GM12878 (cell line): Measurements from ENCODE around the gene PIEZO2. TPM values are rescaled to one million over a fixed set of nuclear protein-coding genes. Genes with fewer than 3 reads are reported as not detected.

Experiments used
- ATAC-seq: fragments of 200-7000 bp; cut with Tn5 transposase; 3 replicates; pipeline ENCODE4 v1.9.1; 2020; ENCODE audit warnings: mild to moderate bottlenecking, moderate library complexity
- BruUV-seq: library from RNA; stranded (reverse); fragments of 400-500 nt; replicated peaks from 2 replicates; lab custom pipeline; 2021; lab: Mats Ljungman, UMichigan
- CTCF ChIA-PET: fragments of 300-600 bp; sonication (Branson Sonifier 250); formaldehyde crosslinking; extraction: SDS; loops from one replicate; lab custom pipeline; 2021; ENCODE audit warnings: inconsistent platforms; lab: Yijun Ruan, JAX
- POLR2A ChIA-PET: fragments of 350-600 bp; formaldehyde crosslinking; extraction: SDS; loops from one replicate; lab custom pipeline; 2021; ENCODE audit warnings: inconsistent platforms; lab: Charles Lee
- RAD21 ChIA-PET: fragments of 300-600 bp; sonication (Branson Sonifier 250); formaldehyde crosslinking; loops from one replicate; lab custom pipeline; 2023; ENCODE audit warnings: antibody characterized with exemption; ENCODE audit not compliant: unreplicated experiment; lab: Charles Lee
- SMC1A ChIA-PET: fragments of 300-600 bp; sonication (Branson Sonifier 250); formaldehyde crosslinking; loops from one replicate; lab custom pipeline; 2023; ENCODE audit not compliant: unreplicated experiment, uncharacterized antibody; lab: Charles Lee
- DNase-seq: peaks from one replicate; pipeline ENCODE4 v3.0.0-alpha.2; 2011; ENCODE audit warnings: low read depth, low spot score
- FAIRE-seq: peaks from 3 replicates; lab custom pipeline; 2011; peaks lifted over from hg19 to GRCh38; lab: Jason Lieb, UNC
- H2AFZ ChIP-seq: 2 replicates; pipeline ENCODE4 v1.6.0; 2011; ENCODE audit warnings: low read depth, low read length, control low read depth; ENCODE audit not compliant: control insufficient read depth
- H3K27ac ChIP-seq: 2 replicates; pipeline ENCODE4 v1.5.1; 2011; ENCODE audit warnings: control low read depth; ENCODE audit not compliant: control insufficient read depth, insufficient read depth
- H3K27me3 ChIP-seq, 2 experiments: replicated peaks in 1 of 2; 2 replicates each; pipeline versions ENCODE4 v1.6.0 to v1.6.1; 2011; ENCODE audit warnings: low read length in 1 of 2; ENCODE audit not compliant: control insufficient read depth in 2 of 2, insufficient read depth in 2 of 2
- H3K36me3 ChIP-seq, 2 experiments: 2 replicates each; pipeline ENCODE4 v1.5.1; 2011; ENCODE audit warnings: low read length in 1 of 2; ENCODE audit not compliant: control insufficient read depth in 2 of 2, insufficient read depth in 2 of 2
- H3K4me1 ChIP-seq: 2 replicates; pipeline ENCODE4 v1.6.1; 2011; ENCODE audit warnings: mild to moderate bottlenecking, low read length, moderate library complexity, mixed read lengths; ENCODE audit not compliant: control insufficient read depth, insufficient read depth
- H3K4me2 ChIP-seq: 2 replicates; pipeline ENCODE4 v1.6.0; 2011; ENCODE audit warnings: control low read depth; ENCODE audit not compliant: control insufficient read depth, insufficient read depth
- H3K4me3 ChIP-seq: fragments of 200-600 bp; sonication (generic); 2 replicates; pipeline ENCODE4 v1.5.1; 2016
- H3K79me2 ChIP-seq: 2 replicates; pipeline ENCODE4 v1.6.0; 2011; ENCODE audit warnings: low read length; ENCODE audit not compliant: control insufficient read depth, insufficient read depth
- H3K9ac ChIP-seq: 2 replicates; pipeline ENCODE4 v1.8.0; 2011; ENCODE audit warnings: low read length, control low read depth, mixed read lengths; ENCODE audit not compliant: control insufficient read depth, insufficient read depth
- H3K9me3 ChIP-seq: replicated peaks from 3 replicates; pipeline ENCODE4 v1.5.1; 2011; ENCODE audit warnings: mild to moderate bottlenecking, low read length; ENCODE audit not compliant: control insufficient read depth, insufficient read depth
- H4K20me1 ChIP-seq: 2 replicates; pipeline ENCODE4 v1.6.0; 2011; ENCODE audit not compliant: control insufficient read depth, insufficient read depth
- MYB ChIP-seq: fragments of 150-350 bp; IDR thresholded peaks from 2 replicates; pipeline ENCODE4 v1.6.1; 2014; ENCODE audit warnings: mild to moderate bottlenecking, low read depth, low read length, borderline replicate concordance
- NBN ChIP-seq: fragments of 450-650 bp; IDR thresholded peaks from 2 replicates; pipeline ENCODE4 v1.6.1; 2016
- WGBS: methylation state at CpG from one replicate; pipeline ENCODE4 v1.1.6; 2016; ENCODE audit warnings: low lambda C conversion rate; ENCODE audit not compliant: insufficient replicate concordance, insufficient coverage; ENCODE audit errors: missing lambda C conversion rate; 5-methylcytosine and 5-hydroxymethylcytosine counted together
- in situ Hi-C: fragments of 300-500 bp; cut with MboI; formaldehyde crosslinking; loops from 9 replicates; pipeline ENCODE4 v1.14.3; 2018; ENCODE audit warnings: mixed read lengths
- intact Hi-C: fragments of 100-400 bp; cut with micrococcal nuclease; formaldehyde crosslinking; loops from one replicate; pipeline ENCODE4 v1.14.2; 2022; ENCODE audit not compliant: unreplicated experiment
- polyA plus RNA-seq, 11 experiments: library from polyadenylated mRNA; depleted of rRNA in 4 of 11; unstranded in 6 of 11; stranded (reverse) in 5 of 11; fragments of >200 nt; fragmentation: Nextera tagmentation in 4 of 11; fragmentation: Illumina TruSeq in 1 of 11; extraction: Ambion mirVana in 4 of 11; extraction: Trizol in 1 of 11; gene quantifications; 1 replicate in 1 of 11; 2 replicates in 10 of 11; pipeline versions ENCODE4 v1.2.1 to v1.2.3, GENCODE V29; 2011 to 2016; ENCODE audit warnings: inconsistent platforms in 2 of 11, missing spikeins in 2 of 11, low read depth in 1 of 11
- total RNA-seq, 4 experiments: library from RNA; depleted of rRNA in 3 of 4; stranded (reverse); fragments of >200 nt in 3 of 4; fragmentation: Illumina TruSeq in 1 of 4; extraction: Trizol in 1 of 4; gene quantifications; 2 replicates each; pipeline versions ENCODE4 v1.2.1 to v1.2.3, GENCODE V29; 2013 to 2021

PIEZO2 gene
- total and polyA plus RNA-seq, 10 of the 15 experiments (the other 5 are each of a cell fraction or from before 2014, with no cell fraction given) = 6.7 to 42.3 (median 27.4) TPM

GRCh38 chr18:11178951-11179549, 29.7 kb upstream of the PIEZO2 start:
- 31% methylated on average over 14 of the region's 14 CpGs for WGBS
- Histone ChIP-seq H4K20me1 (no peaks in the 10 kb centered on the region), H3K9me3 (no peaks in the 10 kb centered on the region), H3K4me2 (no peak overlapping the region), H3K27me3 (peaks cover 0 to 2% of the 10 kb centered on the region in 2 experiments; a peak in 1 of 4 replicates), H3K27ac (no peak overlapping the region), H3K36me3 (no peaks in the 10 kb centered on the region), H3K79me2 (no peaks in the 10 kb centered on the region), H3K9ac (no peak overlapping the region), H3K4me3 (no peak overlapping the region), H3K4me1 (no peaks in the 10 kb centered on the region), H2AFZ (no peak overlapping the region)
- in situ Hi-C loops = no loop called here
- ChIA-PET RAD21 (no interaction called here), SMC1A (no interaction called here), CTCF (no interaction called here), POLR2A (no interaction called here)
- no peak for ATAC-seq
- no peak for TF ChIP-seq NBN
- DNase-seq = no peak
- intact Hi-C loops = no loop called here
- no peak for FAIRE-seq
- no TSS peak for BruUV-seq

- RAD21 ChIA-PET = no interaction called here
- no peak for TF ChIP-seq MYB
- ATAC-seq (no peak), DNase-seq (no peak), FAIRE-seq (no peak)
- no peaks in the 10 kb centered on the region for H4K20me1 ChIP-seq
- intact Hi-C loops = no loop called here
- CTCF ChIA-PET = no interaction called here
- 53% methylated on average over 3 of the region's 3 CpGs for WGBS
- H2AFZ ChIP-seq = no peak overlapping the region
- peaks cover 0 to 2% of the 10 kb centered on the region in 2 experiments; a peak in 1 of 4 replicates for H3K27me3 ChIP-seq
- H3K27ac ChIP-seq = no peak overlapping the region
- H3K36me3 ChIP-seq = no peaks in the 10 kb centered on the region
- no TSS peak for BruUV-seq
- no peak overlapping the region for H3K9ac ChIP-seq
- POLR2A ChIA-PET = no interaction called here
- H3K4me2 ChIP-seq = no peak overlapping the region
- in situ Hi-C loops = no loop called here
- H3K79me2 ChIP-seq = no peaks in the 10 kb centered on the region
- H3K9me3 ChIP-seq = no peaks in the 10 kb centered on the region
- no peaks in the 10 kb centered on the region for H3K4me1 ChIP-seq
- no peak overlapping the region for H3K4me3 ChIP-seq
- SMC1A ChIA-PET = no interaction called here
Measured at GRCh38 chr18:11177382-11177781, 28.0 kb upstream of the PIEZO2 start.
